HG03565 (cell line): Measurements from ENCODE around the gene FLT3LG.

Experiments used
- ATAC-seq: cut with Tn5 transposase; IDR thresholded peaks from one replicate; pipeline ENCODE4 v1.9.1; 2021; ENCODE audit warnings: mild to moderate bottlenecking, moderate library complexity; ENCODE audit not compliant: unreplicated experiment

The FLT3LG gene

DNA sequence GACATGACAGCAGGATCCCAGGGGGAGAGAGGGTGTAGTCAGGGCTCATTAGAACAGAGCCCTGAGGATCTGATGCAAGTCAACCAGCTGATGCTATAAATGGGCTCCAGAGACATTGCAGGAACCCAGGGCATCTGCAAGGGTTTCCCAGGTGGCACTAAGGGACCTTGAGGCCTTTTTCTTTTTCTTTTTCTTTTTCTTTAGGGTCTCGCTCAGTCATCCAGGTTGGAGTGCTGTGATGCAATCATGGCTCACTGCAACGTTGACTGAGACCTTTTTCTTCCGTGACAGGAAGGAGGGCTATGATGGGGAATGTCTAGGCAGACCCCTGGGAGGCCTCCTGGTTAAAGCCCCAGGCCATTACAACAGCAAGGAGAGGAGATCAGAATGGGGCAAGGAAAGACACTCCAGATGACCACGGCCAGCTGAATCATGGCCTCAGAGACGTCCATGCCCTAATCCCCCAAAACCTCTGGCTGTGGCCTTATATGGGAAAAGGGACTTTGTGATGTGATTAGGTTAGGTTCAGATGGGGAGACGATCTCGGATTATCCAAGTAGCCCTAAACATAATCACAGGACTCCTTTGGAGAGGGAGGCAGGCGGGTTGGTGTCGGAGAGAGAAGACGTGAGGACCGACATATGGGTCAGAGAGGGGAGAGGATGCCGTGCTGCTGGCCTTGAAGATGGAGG is 33.9 kb downstream of the FLT3LG start:
- ATAC-seq, result no peak

DNA sequence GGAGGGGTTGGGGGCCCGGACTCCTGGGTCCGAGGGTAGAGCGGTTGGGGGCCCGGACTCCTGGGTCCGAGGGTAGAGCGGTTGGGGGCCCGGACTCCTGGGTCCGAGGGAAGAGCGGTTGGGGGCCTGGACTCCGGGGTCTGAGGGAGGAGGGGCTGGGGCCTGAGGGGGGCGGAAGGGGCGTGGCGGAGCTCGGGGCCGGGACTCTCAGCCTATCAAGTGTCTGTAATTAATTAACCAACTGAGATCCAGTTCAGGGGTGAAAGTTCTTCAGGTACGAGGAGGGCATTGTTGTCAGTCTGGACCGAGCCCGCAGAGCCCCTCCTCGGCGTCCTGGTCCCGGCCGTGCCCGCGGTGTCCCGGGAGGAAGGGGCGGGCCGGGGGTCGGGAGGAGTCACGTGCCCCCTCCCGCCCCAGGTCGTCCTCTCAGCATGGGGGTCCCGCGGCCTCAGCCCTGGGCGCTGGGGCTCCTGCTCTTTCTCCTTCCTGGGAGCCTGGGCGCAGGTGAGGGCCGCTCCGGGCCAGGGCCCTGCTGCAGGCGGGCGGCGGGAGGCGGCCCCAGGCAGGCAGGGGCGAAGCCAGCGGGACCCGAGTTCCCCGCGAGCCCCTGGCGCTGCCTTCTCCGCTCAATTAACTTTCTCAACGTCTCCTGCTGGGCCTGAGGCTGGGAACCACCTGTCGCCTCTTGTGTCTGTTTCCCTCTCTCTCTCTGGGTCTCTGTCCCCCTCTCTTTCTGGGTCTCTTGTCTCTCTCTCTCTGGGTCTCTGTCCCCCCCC is 39.1 kb downstream of the FLT3LG start:
- no peak for ATAC-seq

DNA sequence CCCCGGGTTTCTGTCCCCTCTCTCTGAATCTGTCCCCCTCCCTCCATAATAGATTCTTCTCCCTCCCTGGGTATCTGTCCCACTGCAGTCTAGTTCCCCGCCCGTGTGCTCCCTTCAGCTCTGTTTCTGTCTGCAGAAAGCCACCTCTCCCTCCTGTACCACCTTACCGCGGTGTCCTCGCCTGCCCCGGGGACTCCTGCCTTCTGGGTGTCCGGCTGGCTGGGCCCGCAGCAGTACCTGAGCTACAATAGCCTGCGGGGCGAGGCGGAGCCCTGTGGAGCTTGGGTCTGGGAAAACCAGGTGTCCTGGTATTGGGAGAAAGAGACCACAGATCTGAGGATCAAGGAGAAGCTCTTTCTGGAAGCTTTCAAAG is 39.7 kb downstream of the FLT3LG start:
- ATAC-seq, result no peak

DNA sequence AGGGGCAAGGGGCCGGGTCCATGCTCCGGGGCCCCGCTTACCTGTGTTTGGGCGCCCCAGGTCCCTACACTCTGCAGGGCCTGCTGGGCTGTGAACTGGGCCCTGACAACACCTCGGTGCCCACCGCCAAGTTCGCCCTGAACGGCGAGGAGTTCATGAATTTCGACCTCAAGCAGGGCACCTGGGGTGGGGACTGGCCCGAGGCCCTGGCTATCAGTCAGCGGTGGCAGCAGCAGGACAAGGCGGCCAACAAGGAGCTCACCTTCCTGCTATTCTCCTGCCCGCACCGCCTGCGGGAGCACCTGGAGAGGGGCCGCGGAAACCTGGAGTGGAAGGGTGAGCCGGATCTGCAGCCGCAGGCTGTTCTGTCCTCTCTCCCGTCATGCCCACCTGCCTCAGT is 40.1 kb downstream of the FLT3LG start:
- no peak for ATAC-seq

DNA sequence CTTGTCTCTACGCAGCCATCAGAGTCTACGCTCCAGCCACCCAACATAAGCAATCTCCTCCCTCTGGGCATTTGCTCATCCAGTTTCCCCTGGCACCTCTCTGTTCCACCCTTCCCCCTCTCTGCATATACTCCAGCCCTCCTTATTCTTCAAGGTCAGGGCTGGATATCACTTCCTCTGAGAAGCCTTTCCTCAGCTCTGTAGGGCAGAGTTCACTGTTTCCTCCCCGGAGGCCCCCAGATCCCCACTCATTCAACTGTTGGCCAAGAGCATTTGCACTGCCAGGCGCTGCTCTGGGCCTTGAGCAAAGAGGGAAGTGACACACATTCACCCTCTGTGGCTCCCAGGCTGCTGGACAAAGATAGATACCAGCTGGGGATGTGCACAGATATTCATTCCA is 41.8 kb downstream of the FLT3LG start:
- ATAC-seq, result no peak

DNA sequence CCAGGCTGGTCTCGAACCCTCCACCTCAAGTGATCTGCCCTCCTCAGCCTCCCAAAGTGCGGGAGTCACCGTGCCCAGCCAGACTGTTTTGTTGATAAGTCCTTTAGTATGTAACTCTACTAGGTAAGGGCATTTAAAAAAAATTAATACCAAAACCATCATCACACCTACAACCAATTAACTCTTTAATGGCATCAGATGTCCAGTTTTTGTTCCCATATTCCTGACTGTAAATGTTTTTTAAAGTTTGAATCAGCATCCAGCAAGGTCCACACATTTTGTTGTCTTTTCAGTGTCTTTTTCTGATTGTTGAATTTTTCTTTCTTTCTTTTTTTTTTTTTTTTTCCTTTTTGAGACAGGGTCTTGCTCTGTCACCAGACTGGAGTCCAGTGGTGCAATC is 44.0 kb downstream of the FLT3LG start:
- no peak for ATAC-seq

DNA sequence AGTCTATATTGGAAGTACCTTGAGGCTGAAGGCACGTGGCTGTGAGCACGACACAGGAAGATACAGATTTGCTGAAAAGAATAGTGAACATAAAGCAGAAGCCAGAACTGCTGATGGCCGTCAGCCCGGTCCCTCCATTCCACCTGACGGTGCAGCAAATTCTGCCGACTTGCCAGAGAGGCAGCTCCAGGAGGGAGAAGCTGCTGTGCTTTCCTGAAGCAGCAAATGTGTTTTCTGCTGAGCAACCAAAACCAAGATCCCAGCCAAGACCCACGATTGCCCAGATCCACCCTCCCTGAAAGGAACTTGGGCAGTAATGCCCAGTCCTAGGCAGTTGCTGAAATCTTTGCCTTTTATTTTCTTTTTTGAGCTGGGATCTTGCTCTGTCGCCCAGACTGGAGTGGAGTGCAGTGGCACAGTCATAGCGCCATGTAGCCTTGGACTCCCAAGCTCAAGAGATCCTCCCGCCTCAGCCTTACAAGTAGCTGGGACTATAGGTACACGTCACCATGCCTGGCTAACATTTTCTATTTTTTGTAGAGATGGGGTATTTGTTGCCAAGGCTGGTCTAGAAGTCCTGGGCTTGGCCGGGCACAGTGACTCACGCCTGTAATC is 46.8 kb downstream of the FLT3LG start:
- ATAC-seq, result no peak

DNA sequence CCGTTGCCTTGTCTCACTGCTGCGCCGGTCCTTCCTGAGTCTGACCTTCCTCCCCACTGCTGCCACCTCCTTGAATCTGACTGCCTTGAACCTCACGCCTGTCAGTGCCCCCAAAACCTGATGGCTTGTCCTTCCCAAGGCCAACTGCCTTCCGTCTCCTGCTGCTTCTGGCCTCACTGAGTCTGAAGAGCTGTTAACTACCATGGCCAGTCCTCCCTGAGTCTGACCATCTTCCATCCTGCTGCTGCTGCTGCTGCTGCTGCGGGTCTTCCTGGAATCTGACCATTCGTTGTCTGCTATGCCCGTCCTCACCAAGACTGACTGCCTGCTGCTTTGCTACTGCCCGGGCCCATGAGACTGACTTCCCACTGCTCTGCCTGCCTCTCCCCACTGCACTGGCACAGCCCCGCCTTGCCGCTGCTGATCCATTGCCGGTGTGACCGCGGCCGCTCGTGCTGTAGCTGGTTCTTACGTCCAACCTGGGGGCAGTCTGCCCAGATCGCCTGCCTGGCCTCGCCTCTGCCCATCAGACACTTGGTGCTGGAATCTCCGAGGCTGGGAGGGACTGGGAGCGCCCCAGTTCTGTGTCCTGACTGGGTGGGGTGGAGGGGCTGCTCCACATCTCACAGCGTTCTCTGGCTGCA is 50.9 kb downstream of the FLT3LG start:
- ATAC-seq, result no peak

DNA sequence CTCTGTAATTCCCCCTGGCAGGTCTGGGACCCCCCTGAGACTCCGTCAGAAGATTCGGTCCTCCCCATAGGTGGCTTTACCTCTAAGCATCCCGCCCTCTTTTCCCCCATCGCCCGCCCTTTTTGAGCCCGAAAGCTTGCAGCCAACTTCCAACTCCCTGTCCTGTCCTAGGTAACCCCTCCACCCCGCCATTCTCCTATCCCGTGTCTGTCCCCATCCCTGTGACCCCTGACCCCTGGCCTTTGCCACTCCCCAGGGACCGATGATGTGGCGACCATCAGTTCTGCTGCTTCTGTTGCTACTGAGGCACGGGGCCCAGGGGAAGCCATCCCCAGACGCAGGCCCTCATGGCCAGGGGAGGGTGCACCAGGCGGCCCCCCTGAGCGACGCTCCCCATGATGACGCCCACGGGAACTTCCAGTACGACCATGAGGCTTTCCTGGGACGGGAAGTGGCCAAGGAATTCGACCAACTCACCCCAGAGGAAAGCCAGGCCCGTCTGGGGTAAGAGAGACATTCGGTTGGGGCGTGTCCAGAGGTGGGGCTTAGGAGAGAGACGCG is 54.3 kb downstream of the FLT3LG start:
- ATAC-seq, result no peak

DNA sequence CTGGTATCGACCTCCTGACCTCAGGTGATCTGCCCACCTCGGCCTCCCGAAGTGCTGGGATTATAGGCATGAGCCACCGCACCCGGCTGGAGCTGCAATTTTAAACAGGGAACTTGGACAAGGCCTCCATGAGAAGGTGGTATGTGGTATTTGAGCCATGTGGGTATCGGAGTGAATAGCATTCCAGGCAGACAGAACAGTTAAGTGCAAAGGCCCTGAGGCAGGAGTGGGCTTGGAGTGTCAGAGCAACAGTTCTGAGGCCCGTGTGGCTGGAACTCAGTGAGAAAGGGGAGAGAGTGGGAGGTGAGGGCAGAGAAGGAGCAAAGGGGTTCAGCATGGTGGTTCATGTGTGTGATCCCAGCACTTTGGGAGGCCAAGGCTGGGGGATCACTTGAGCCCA is 56.7 kb downstream of the FLT3LG start:
- ATAC-seq, result no peak

DNA sequence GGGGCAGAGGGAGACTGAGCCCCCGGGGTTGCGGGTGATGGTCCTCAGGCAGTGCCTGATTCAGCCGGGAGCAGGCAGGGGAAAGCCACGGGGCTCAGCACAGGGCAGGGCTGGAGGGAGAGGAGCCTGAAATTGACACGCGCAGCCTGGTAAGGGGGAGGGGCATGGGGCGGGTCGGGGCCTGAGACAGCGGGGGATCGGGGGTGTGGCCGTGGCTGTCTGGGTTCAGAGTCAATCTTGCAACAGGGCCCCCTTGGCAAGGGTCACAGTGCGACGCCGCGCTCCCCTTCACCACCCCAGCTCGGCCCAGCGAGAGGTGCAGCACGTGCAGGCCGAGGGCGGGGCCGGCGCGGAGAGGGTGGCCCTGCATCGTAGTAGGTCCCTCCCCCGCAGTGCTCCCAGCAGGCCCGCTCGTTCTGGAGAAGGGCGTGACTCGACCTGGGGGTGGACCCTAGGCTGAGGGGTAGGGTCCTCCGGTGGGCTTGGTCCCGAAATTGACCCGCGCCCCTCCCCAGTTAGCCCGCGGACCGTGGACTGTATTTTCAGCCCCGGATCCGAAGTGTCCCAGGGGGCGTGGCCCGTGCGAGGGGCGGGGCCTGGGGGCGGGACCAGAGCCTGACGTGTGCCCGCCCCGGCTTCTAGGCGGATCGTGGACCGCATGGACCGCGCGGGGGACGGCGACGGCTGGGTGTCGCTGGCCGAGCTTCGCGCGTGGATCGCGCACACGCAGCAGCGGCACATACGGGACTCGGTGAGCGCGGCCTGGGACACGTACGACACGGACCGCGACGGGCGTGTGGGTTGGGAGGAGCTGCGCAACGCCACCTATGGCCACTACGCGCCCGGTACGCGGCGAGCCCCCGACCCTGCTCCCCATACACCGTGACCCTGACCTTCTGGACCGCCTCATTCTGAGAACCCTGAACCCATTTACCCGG is 59.8 kb downstream of the FLT3LG start:
- no peak for ATAC-seq

DNA sequence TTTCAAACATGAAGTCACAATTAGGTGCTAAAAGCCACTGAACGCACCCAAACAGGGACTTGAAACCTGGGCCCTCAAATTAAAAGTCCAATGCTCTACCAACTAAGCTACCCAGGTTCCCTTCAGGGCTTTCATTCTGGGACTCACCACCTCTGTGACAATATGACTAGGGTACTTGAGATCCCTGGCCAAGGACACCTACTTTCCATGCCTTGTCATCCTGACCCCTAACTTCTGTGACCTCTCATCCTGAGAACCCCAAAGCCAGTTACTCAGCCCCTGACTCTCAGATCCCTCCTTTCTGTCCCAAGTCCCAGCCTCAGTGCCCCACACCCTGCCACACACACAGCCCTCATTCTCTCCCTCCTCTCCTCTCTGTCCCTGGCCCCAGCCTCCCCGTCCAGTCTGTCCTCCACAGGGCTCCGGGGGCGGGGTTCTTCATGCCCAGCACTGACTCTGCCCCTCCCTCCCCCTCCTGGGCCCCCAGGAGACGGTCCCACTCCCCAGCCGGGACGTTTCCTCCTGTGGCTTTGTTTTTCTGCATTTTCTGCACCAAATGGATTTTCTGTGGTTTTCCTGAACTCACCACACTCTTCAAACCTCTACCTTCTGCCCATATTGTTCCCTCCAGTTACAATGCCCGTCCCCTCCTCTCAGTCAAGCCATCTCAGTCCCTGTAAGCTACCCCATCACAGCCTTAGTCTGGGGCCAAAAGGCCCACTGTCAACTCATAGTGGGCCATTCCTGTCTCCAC is 60.8 kb downstream of the FLT3LG start:
- ATAC-seq, result no peak
